Activated gamma-delta T cell treated with anti-CD3 and anti-CD28 coated beads, Interleukin-2, amount 50 U/mL, for 16 hours (primary cell): ENCODE measurements around the gene ADGRL3.
"Not testable (repeated sequence)": the region's sequence is repeated elsewhere in the genome, so short reads cannot be mapped to it uniquely, and the experiment has no call there.

Experiments
- DNase-seq: peaks from one replicate; pipeline ENCODE4 v3.0.0-alpha.2; 2020; ENCODE audit warnings: low read depth

ADGRL3 gene

GRCh38 chr4:61356696-61357095 lies 156.6 kb downstream of the ADGRL3 start:
- no peak for DNase-seq

- DNase-seq, result no peak
These were observed 159.2 kb downstream of the ADGRL3 start for GRCh38 chr4:61359301-61359700.

- DNase-seq, result not testable (repeated sequence)
These were observed 172.7 kb downstream of the ADGRL3 start for GRCh38 chr4:61372817-61373216.

DNA sequence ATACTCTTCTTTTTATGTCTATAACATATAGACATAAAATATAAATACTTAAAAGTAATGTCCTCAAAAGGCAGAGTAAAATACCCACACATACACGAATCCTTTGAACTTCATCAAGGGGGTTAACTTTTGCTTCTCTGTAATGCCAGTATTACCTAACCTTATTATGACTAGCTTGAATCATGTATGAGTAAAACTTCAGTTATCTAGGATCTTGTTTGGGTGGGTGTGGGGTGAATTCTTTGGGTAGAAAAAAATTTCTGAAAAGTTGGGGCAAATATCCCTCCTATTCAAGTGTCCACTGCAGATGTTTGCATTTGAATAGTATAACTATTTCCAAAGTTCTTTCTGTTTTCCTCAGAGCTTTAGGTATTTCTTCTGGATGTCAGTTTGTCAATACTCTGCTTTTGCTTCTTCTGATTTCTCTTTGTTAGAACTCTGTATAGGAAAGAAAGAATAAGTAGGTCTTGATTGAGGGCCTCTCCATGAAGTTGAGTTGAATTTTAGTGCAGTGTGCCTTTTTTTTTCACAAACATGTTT lies 173.8 kb downstream of the ADGRL3 start:
- no peak for DNase-seq

DNA sequence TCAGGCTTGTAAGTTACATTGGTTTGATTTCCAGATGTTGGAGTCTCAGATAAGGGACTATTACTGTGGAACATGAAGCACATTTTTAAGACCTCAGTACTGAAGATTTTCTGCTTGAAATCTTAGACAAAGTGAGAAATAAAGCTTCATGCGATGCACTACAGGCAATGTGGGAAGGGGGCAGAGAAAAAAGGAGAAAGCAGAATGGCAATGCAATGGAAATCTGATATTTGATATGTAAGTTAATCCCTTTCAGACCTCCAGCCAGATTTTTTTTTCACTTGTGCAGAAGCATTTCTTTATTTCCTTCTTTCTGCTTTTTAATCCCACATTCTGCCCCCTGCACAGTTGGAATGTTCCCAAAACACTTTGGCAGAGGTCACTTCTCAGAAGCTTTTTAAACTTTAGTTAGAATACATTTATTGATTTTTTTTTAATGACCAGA lies 174.3 kb downstream of the ADGRL3 start:
- no peak for DNase-seq

DNA sequence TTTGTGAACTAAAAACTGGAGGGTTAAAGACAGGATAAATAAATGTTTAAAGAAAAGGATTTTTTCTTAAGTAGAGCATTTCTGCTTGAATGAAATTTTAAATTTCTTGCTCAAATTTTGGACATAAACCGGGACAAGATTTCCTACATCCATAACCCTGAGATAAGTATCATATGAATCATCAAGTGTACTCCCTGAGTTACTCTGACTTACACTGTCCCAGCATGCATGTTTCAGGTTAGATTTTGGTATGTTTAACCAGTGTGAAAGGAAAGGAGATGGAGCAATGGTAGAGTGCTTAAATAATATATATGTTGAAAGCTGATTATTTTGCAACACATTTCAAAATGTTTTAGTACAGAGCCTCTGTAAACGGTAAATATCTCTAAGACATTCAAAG lies 175.2 kb downstream of the ADGRL3 start:
- DNase-seq, result no peak

- DNase-seq, result no peak
These were observed 176.2 kb downstream of the ADGRL3 start for GRCh38 chr4:61376301-61376700.

GRCh38 chr4:61379406-61379805 lies 179.3 kb downstream of the ADGRL3 start:
- DNase-seq, result no peak

GRCh38 chr4:61380865-61381264 lies 180.7 kb downstream of the ADGRL3 start:
- no peak for DNase-seq

DNA sequence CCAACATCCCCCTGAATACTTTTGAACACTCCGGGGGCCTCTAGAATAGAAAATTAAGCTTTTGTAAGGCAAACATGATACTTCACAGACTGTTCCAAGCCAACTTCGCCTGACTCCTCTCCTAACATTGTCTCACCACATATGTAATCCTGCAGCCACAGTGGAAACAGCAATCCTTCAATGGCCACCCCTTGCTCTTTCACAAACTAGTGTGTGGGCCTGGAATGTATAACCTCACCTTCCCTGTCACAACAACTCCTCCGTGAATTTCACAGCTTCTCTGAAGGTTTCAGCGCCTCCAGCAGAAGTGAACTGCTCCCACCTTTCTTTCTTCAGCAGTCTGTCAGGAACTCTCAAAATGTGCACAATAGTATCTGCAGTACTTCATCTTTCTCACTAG lies 185.1 kb downstream of the ADGRL3 start:
- DNase-seq, result no peak

DNA sequence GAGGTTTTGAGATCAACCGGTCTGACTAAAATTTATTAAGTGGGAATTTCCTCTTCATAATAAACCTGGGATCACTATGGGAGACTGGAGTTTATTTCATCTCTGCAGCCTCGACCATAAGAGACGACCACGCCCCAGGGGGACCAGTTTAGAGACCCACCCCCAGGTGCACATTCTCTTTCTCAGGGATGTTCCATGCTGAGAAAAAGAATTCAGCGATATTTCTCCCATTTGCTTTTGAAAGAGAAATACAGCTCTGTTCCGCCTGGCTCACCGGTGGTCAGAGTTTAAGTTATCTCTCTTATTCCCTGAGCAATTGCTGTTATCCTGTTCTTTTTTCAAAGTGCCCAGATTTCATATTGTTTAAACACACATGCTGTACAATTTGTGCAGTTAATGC lies 187.2 kb downstream of the ADGRL3 start:
- not testable (repeated sequence) for DNase-seq

GRCh38 chr4:61389640-61390039 lies 189.5 kb downstream of the ADGRL3 start:
- DNase-seq, result no peak

- DNase-seq, result no peak
These were observed 195.6 kb downstream of the ADGRL3 start for GRCh38 chr4:61395754-61396153.

DNA sequence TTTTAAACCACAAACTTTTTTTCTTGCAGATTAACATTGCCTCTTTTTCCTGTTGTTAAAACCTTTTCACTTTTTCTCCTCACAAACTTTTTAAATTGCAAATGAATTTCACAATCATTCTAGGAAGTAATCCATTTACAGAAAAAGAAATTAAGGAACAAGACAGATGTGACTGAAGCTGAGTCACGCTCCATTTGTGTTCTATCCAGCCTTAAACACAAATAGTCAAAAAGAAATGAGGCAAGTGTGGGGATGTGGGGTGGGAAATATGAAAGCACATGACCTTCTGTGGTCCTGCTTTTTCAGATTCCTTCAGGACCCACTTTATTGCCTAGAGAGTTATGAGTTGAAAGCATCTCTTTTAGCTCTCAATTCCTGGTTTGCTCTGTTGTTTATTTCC lies 197.0 kb downstream of the ADGRL3 start:
- DNase-seq, result no peak

- DNase-seq, result no peak
These were observed 200.4 kb downstream of the ADGRL3 start for GRCh38 chr4:61400439-61401038.

DNA sequence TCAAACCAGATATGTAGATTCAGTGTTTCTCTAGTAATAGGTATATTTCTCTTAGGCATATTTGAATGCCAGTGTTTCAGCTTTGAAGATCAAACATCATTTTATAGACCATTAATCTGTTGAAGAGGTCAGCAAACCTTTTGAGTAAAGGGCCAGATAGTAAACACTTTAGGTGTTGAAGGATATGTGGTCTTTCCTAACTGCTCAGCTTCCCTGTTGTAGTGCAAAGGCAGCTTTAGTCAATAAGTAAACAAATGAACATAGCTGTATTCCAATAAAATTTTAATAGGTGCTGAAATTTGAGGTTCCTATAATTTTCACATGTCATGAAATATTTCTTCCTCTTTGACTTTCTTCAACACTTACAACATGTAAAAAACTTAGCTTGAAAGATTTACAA lies 201.6 kb downstream of the ADGRL3 start:
- DNase-seq, result no peak

DNA sequence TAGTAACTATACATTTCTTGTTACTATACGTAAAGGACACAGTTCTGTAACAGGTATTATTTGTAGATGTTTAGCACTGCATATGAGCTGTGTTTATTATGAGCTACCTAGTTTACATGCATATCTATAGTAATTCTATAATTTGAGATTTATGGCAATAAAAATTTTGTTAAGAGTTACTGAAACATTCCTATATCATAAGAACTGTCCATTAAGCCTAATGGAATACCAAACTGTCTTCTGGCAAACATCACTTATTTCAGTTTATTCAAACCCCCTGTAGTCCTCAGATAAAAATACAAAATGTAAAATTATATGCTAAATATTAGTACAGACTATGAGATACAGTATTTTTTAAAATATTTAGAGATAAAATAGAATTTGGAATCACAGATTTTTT lies 205.2 kb downstream of the ADGRL3 start:
- DNase-seq, result no peak

GRCh38 chr4:61406677-61407076 lies 206.6 kb downstream of the ADGRL3 start:
- DNase-seq, result no peak

DNA sequence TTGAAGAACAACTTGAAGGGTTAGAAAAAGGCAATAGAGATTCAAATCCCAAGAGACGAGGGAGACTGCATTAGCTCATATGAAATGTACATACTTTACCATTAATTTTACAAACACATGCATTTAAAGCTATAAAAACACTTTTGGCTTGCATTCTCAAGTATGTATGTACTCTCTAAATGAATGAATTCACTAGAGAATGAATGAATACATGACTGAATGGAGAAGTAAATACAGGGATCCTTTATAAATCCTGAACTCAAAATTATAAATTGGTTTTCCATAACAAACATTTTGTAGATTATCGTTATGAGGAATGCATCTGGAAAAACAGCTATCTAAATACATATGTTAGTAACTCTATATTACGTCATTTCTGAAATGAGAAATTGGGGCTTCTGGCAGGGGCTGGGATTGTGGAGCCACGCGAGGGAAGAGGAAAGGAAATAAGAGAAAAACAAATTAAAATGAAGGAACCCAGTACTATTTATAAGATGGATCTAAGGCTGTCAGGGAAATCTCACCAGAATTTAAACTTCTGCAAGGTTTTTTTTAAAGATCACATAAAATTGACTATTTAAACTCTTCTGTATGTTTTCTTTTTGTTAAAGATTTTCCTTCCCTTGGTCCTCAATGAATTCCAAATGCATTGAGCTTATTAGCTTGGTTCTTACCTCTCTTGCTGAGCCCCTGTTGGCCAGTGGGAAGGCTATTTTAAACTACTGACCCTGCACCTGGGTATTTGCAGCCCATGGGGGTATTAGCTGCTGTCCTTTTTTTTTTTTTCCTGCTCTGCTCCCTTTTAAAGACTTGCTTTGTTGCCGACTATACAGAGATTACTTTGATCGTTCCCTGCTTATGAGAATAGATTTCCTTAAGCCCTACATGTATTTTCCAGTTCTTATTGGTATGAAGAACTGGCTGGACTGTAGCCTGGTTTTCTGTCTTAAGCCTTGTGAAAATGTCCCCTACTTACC lies 207.8 kb downstream of the ADGRL3 start:
- no peak for DNase-seq

DNA sequence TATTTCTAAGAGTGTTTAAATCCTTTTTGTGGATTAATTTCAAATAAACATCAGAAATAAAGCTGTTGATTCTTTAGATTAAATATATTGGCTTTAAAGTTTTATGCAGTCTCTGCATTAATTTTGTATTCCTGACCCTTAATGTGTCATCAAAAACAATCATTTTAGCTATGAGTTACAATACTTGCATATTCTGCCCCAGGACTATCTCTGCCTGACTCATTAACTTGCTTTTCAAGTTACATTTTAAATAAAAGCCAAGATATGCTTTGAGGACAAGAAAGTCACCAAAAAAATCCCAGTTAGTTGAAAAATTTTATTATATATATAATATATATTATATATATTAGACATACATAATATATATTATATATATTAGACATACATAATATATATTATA lies 208.7 kb downstream of the ADGRL3 start:
- DNase-seq, result no peak

GRCh38 chr4:61411241-61411640 lies 211.1 kb downstream of the ADGRL3 start:
- DNase-seq, result no peak

DNA sequence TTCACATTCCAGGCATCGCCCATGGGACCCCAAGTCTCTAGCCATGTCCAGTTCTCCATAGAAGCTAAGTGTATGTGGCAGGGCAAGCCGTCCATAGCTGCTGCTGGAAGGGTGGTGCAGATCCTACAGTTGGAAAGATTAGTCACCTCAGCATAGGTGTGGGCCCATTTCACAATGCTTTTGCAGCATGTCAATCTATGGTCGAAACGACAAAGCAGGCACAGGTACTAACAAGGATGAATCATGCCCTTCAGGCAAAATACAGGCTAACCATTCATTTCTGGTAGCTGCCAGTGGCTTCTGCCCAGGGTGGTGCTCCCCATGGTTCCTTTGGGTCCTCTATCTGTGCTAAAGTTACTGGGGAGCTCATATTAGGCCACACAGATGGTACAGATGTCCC lies 225.2 kb downstream of the ADGRL3 start:
- no peak for DNase-seq

- DNase-seq, result no peak
These were observed 226.1 kb downstream of the ADGRL3 start for GRCh38 chr4:61426229-61426628.
